B cell (primary cell): ENCODE results near the gene THSD7B. TPM values are rescaled to one million over a fixed set of nuclear protein-coding genes. Genes with fewer than 3 reads are reported as not detected.

ENCODE experiments used
- ATAC-seq: fragments of 200-7000 bp; cut with Tn5 transposase; one replicate; pipeline ENCODE4 v1.10.0; 2021; ENCODE audit warnings: low read depth, mild to moderate bottlenecking, moderate number of reproducible peaks, moderate library complexity
- CTCF ChIA-PET: fragments of 350-600 bp; sonication (Branson Sonifier 250); formaldehyde crosslinking; loops from one replicate; lab custom pipeline; 2021; ENCODE audit warnings: antibody characterized with exemption, inconsistent platforms; lab: Charles Lee
- POLR2A ChIA-PET: fragments of 350-600 bp; sonication (Branson Sonifier 250); formaldehyde crosslinking; loops from one replicate; lab custom pipeline; 2021; ENCODE audit warnings: antibody characterized with exemption; lab: Charles Lee
- DNase-seq: peaks from one replicate; pipeline ENCODE4 v3.0.0; 2013
- H2AFZ ChIP-seq: 2 replicates; pipeline ENCODE4 v1.6.1; 2012; ENCODE audit warnings: mild to moderate bottlenecking, low read depth, low read length; ENCODE audit not compliant: insufficient read depth, poor library complexity, severe bottlenecking
- H3K27ac ChIP-seq, 2 donors: 1 replicate in 1 of 2; 2 replicates in 1 of 2; pipeline ENCODE4 v1.5.1; 2012 to 2013; ENCODE audit warnings: low read length in 2 of 2, mild to moderate bottlenecking in 2 of 2, moderate library complexity in 1 of 2
- H3K27me3 ChIP-seq, 4 experiments: fragments of 200-600 bp in 1 of 4; sonication (generic) in 1 of 4; replicated peaks in 1 of 4; 1 replicate in 2 of 4; 2 replicates in 2 of 4; pipeline versions ENCODE4 v1.6.1 to v1.7.0; 2013 to 2016; ENCODE audit warnings: low read length in 3 of 4, mild to moderate bottlenecking in 2 of 4, mixed read lengths in 1 of 4, moderate library complexity in 1 of 4; ENCODE audit not compliant: insufficient read depth in 4 of 4, control insufficient read depth in 3 of 4; ENCODE audit errors: control extremely low read depth in 1 of 4
- H3K36me3 ChIP-seq, 2 experiments: replicated peaks in 1 of 2; 1 replicate in 1 of 2; 2 replicates in 1 of 2; pipeline versions ENCODE4 v1.6.1 to v1.7.1; 2013; ENCODE audit warnings: low read length in 1 of 2; ENCODE audit not compliant: insufficient read depth in 2 of 2, control insufficient read depth in 1 of 2; ENCODE audit errors: control extremely low read depth in 1 of 2, extremely low read depth in 1 of 2
- H3K4me1 ChIP-seq, 2 donors: fragments of 200-600 bp in 1 of 2; sonication (generic) in 1 of 2; 1 replicate in 1 of 2; 2 replicates in 1 of 2; pipeline versions ENCODE4 v1.5.1 to v1.6.1; 2013 to 2017; ENCODE audit warnings: low read length in 2 of 2; ENCODE audit not compliant: control insufficient read depth in 2 of 2, insufficient read depth in 2 of 2
- H3K4me2 ChIP-seq: replicated peaks from 2 replicates; pipeline ENCODE3; 2012; ENCODE audit warnings: mild to moderate bottlenecking, low read depth, low read length; ENCODE audit not compliant: poor library complexity, severe bottlenecking
- H3K4me3 ChIP-seq, 5 experiments: fragments of 200-600 bp in 1 of 5; sonication (generic) in 1 of 5; 1 replicate in 3 of 5; 2 replicates in 2 of 5; pipeline versions ENCODE4 v1.5.1 to v1.7.0; 2011 to 2016; ENCODE audit warnings: low read length in 4 of 5, mild to moderate bottlenecking in 4 of 5, low read depth in 2 of 5, control low read depth in 1 of 5, moderate library complexity in 1 of 5; ENCODE audit not compliant: insufficient read depth in 1 of 5; ENCODE audit errors: control extremely low read depth in 1 of 5, extremely low read depth in 1 of 5
- H3K79me2 ChIP-seq: fragments of 200-600 bp; sonication (generic); one replicate; pipeline ENCODE4 v1.6.0; 2016; ENCODE audit warnings: low read length; ENCODE audit not compliant: control insufficient read depth, insufficient read depth
- H3K9ac ChIP-seq: fragments of 200-600 bp; sonication (generic); 2 replicates; pipeline ENCODE4 v1.6.1; 2017; ENCODE audit warnings: mild to moderate bottlenecking, low read length, moderate library complexity
- H3K9me3 ChIP-seq, 3 donors: one replicate each; pipeline versions ENCODE4 v1.6.1 to v1.7.1; 2013; ENCODE audit warnings: low read length in 2 of 3; ENCODE audit not compliant: control insufficient read depth in 2 of 3, insufficient read depth in 1 of 3; ENCODE audit errors: control extremely low read depth in 1 of 3
- H4K20me1 ChIP-seq: 2 replicates; pipeline ENCODE4 v1.6.0; 2012; ENCODE audit warnings: mild to moderate bottlenecking, low read length; ENCODE audit not compliant: insufficient read depth, control insufficient read depth, poor library complexity, severe bottlenecking
- H3K27ac Mint-ChIP-seq: one replicate; pipeline ENCODE4 v1.8.0; 2021; ENCODE audit warnings: mixed read lengths
- H3K27me3 Mint-ChIP-seq: one replicate; pipeline ENCODE4 v1.8.0; 2021; ENCODE audit warnings: mixed read lengths
- H3K4me1 Mint-ChIP-seq: one replicate; pipeline ENCODE4 v1.8.0; 2021; ENCODE audit warnings: mixed read lengths
- H3K4me3 Mint-ChIP-seq: one replicate; pipeline ENCODE4 v1.8.0; 2021; ENCODE audit warnings: mixed read lengths
- H3K9me3 Mint-ChIP-seq: one replicate; pipeline ENCODE4 v1.8.0; 2022; ENCODE audit warnings: mixed read lengths; ENCODE audit not compliant: insufficient read depth
- EZH2 ChIP-seq: IDR thresholded peaks from 2 replicates; pipeline ENCODE4 v1.6.1; 2012; ENCODE audit warnings: borderline replicate concordance, low read depth, mild to moderate bottlenecking, moderate library complexity, low read length; ENCODE audit not compliant: insufficient read depth, poor library complexity, severe bottlenecking
- WGBS: methylation state at CpG from one replicate; pipeline ENCODE4 v1.1.5; 2013; ENCODE audit warnings: missing lambda C conversion rate; ENCODE audit not compliant: insufficient coverage; 5-methylcytosine and 5-hydroxymethylcytosine counted together
- intact Hi-C: fragments of 100-400 bp; cut with micrococcal nuclease; formaldehyde crosslinking; loops from one replicate; pipeline ENCODE4 v1.10.0; 2022
- polyA plus RNA-seq: library from polyadenylated mRNA; depleted of rRNA; stranded (reverse); fragments of >200 nt; gene quantifications from 2 replicates; pipeline ENCODE4 v1.2.3, GENCODE V29; 2012
- total RNA-seq, 2 donors: library from RNA; stranded (reverse); fragments of 120-200 nt in 1 of 2; gene quantifications; 1 replicate in 1 of 2; 2 replicates in 1 of 2; pipeline versions ENCODE4 v1.2.3 to v1.2.4, GENCODE V29; 2013 to 2022
- TF ChIP-seq, protein P1 (sequence below): fragments of 200-600 bp; IDR thresholded peaks from one replicate; pipeline ENCODE4 v1.8.0; 2022; ENCODE audit warnings: antibody characterized with exemption, mild to moderate bottlenecking

THSD7B gene
- total and polyA plus RNA-seq, 2 donors (not counting 1 experiment from before 2014, with no cell fraction given) = 0.76 TPM; not detected in 1

DNA sequence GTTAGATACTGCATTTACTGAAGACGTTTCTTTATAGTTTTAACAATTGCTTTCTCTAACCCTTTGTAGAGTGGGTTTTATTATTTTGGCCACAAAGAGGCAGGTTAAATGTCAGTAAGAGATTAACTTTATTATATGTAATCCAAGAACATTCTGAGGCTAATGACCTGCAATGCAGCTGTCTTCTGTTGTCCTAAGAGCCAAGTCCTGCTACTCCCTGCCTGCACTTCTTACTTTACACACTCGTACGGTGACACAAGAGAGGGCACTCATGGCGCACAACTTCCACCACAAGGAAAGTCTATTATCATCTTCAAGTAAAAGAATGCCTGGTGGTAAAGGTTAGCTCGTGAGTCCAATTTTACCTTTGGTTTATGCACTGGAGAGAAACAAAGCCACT, 727.9 kb downstream of the THSD7B start:
- Histone ChIP-seq H3K4me3 (no peak overlapping the region), H3K27ac (no peak overlapping the region), H3K27me3 (no peaks in the 10 kb centered on the region), H3K4me1 (no peaks in the 10 kb centered on the region), H3K9ac (no peak overlapping the region), H3K79me2 (no peaks in the 10 kb centered on the region), H2AFZ (no peak overlapping the region), H3K9me3 (no peaks in the 10 kb centered on the region), H3K36me3 (no peaks in the 10 kb centered on the region), H3K4me2 (no peak overlapping the region), H4K20me1 (no peaks in the 10 kb centered on the region)
- TF ChIP-seq, protein P1, sequence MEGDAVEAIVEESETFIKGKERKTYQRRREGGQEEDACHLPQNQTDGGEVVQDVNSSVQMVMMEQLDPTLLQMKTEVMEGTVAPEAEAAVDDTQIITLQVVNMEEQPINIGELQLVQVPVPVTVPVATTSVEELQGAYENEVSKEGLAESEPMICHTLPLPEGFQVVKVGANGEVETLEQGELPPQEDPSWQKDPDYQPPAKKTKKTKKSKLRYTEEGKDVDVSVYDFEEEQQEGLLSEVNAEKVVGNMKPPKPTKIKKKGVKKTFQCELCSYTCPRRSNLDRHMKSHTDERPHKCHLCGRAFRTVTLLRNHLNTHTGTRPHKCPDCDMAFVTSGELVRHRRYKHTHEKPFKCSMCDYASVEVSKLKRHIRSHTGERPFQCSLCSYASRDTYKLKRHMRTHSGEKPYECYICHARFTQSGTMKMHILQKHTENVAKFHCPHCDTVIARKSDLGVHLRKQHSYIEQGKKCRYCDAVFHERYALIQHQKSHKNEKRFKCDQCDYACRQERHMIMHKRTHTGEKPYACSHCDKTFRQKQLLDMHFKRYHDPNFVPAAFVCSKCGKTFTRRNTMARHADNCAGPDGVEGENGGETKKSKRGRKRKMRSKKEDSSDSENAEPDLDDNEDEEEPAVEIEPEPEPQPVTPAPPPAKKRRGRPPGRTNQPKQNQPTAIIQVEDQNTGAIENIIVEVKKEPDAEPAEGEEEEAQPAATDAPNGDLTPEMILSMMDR = no peak
- no peak for TF ChIP-seq EZH2
- H3K4me3 Mint-ChIP-seq = no peak overlapping the region
- WGBS = 40% methylated on average over 1 of the region's 5 CpGs
- DNase-seq = no peak
- H3K9me3 Mint-ChIP-seq = peaks cover 3% of the 10 kb centered on the region
- no peaks in the 10 kb centered on the region for H3K27me3 Mint-ChIP-seq
- POLR2A ChIA-PET = no interaction called here
- CTCF ChIA-PET = no interaction called here
- no peak overlapping the region for H3K27ac Mint-ChIP-seq
- no peak for ATAC-seq
- intact Hi-C loops = no loop called here
- no peaks in the 10 kb centered on the region for H3K4me1 Mint-ChIP-seq

DNA sequence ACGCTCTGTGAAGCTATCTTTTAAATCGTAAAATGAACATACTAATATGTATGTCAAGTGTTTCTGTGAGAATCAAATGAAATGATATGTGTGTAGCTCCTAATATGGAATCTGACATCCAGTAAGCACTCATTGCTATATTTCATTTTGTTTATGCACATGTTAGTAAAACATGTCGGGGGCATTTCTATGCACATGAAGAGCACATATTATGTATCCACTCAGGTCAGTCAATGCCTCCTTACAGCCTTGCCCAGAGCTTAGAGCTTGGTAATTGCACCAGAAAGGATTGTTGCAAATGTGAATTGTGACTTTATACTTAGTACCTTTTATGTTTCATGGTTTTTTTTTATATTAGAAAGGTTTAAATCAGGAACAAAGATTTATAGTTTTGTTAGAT, 735.3 kb downstream of the THSD7B start:
- intact Hi-C loops = no loop called here
- Histone ChIP-seq H3K27me3 (no peaks in the 10 kb centered on the region), H3K4me3 (no peak overlapping the region), H3K79me2 (no peaks in the 10 kb centered on the region), H3K9ac (no peak overlapping the region), H3K27ac (no peak overlapping the region), H2AFZ (no peak overlapping the region), H4K20me1 (no peaks in the 10 kb centered on the region), H3K4me2 (no peak overlapping the region), H3K4me1 (no peaks in the 10 kb centered on the region), H3K9me3 (peaks cover 0 to 5% (median 0%) of the 10 kb centered on the region in 3 donors), H3K36me3 (no peaks in the 10 kb centered on the region)
- CTCF ChIA-PET = no interaction called here
- Mint-ChIP-seq H3K9me3 (peaks cover 6% of the 10 kb centered on the region), H3K27ac (no peak overlapping the region), H3K4me3 (no peak overlapping the region), H3K4me1 (no peaks in the 10 kb centered on the region), H3K27me3 (no peaks in the 10 kb centered on the region)
- POLR2A ChIA-PET = no interaction called here
- no CpG with 5 or more reads among the region's 3 CpGs for WGBS
- TF ChIP-seq, protein P1 = no peak
- TF ChIP-seq EZH2 = no peak
- no peak for ATAC-seq
- no peak for DNase-seq
